Ascending aorta (tissue), 2 donors: ENCODE results near the gene DNAJC17. TPM values are rescaled to one million over a fixed set of nuclear protein-coding genes. Genes with fewer than 3 reads are reported as not detected.

Experiments
- DNase-seq, 2 donors: peaks; one replicate each; pipeline ENCODE4 v3.0.0-alpha.2; 2019; ENCODE audit warnings: low spot score in 2 of 2
- H3K27ac ChIP-seq, 2 donors: fragments of 200-600 bp; sonication (generic); one replicate each; pipeline ENCODE4 v1.5.1; 2016 to 2017; ENCODE audit warnings: mild to moderate bottlenecking in 1 of 2
- H3K27me3 ChIP-seq: fragments of 200-600 bp; sonication (generic); one replicate; pipeline ENCODE4 v1.5.1; 2017
- H3K36me3 ChIP-seq, 2 donors: fragments of 200-600 bp; sonication (generic); one replicate each; pipeline ENCODE4 v1.5.1; 2016
- H3K4me1 ChIP-seq, 2 donors: fragments of 200-600 bp; sonication (generic); one replicate each; pipeline ENCODE4 v1.5.1; 2016 to 2017; ENCODE audit warnings: mild to moderate bottlenecking in 1 of 2
- H3K4me3 ChIP-seq, 2 donors: fragments of 200-600 bp; sonication (generic); one replicate each; pipeline ENCODE4 v1.5.1; 2016 to 2017; ENCODE audit warnings: mild to moderate bottlenecking in 1 of 2
- H3K9me3 ChIP-seq, 2 donors: fragments of 200-600 bp; sonication (generic); one replicate each; pipeline ENCODE4 v1.5.1; 2016
- CTCF ChIP-seq, 3 experiments: fragments of 200-600 bp in 2 of 3; fragments of 450-650 bp in 1 of 3; sonication (generic) in 2 of 3; IDR thresholded peaks; one replicate each; pipeline ENCODE4 v1.5.1; 2016 to 2019; ENCODE audit warnings: antibody characterized with exemption in 3 of 3, mild to moderate bottlenecking in 1 of 3, moderate library complexity in 1 of 3
- intact Hi-C: fragments of 100-400 bp; cut with DNase I; formaldehyde crosslinking; loops from one replicate; pipeline ENCODE4 v1.15.1; 2023
- total RNA-seq: library from RNA; depleted of rRNA; stranded (reverse); fragments of >200 nt; gene quantifications from one replicate; pipeline ENCODE4 v1.1.0, GENCODE V29; 2016

Gene DNAJC17
- total RNA-seq, 1 donor from 2014 or later = 26.2 TPM

DNA sequence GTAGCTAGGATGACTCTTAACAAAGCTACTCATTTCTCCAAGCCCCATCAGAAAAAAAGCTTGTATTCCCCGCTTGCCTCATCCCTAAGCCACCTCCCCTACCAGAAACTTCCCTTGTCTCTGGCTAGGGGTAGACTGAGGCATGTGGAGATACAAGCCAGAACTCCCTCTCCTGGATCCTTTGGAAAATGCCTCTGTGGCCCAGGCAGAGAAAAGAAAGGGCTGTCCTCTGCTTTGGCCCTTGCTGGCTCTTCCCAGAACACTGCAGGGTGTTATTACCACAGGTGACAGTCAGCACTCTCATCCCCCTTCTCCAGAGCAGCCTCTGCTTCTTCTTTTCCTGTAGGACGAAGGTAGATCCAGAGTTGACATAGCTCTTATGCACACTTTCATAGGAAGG is 67.4 kb downstream of the DNAJC17 start:
- TF ChIP-seq CTCF (IDR thresholded peaks at IDR 0.05) = no peak
- no peaks in the 10 kb centered on the region for H3K4me1 ChIP-seq
- H3K4me3 ChIP-seq = no peak overlapping the region
- DNase-seq = no peak
- no peaks in the 10 kb centered on the region for H3K9me3 ChIP-seq
- H3K27me3 ChIP-seq = no peaks in the 10 kb centered on the region
- intact Hi-C loops = no loop called here
- H3K27ac ChIP-seq = no peak overlapping the region
- H3K36me3 ChIP-seq = peaks cover 71 to 87% of the 10 kb centered on the region in 2 donors

DNA sequence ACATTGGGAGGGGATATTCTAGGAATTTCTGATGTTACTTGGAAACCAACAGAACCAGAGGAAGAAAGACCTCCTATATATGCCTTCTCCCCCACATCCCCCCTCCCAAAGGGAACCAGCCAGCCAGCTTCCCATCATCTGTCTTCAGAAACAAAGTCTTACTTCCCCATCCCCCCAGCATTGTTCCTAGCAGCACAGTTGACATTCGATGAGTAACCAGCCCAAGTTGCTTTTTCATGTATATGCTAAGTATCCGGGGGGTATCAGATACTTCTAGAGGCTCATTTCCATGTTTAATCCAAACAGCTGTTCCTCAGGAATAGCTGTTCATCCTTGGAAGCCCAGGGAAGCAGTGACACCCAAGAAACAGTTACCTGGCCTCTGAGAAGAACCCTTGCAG is 68.2 kb downstream of the DNAJC17 start:
- H3K27ac ChIP-seq = no peak overlapping the region
- H3K9me3 ChIP-seq = no peaks in the 10 kb centered on the region
- H3K4me3 ChIP-seq = no peak overlapping the region
- TF ChIP-seq CTCF (IDR thresholded peaks at IDR 0.05) = no peak
- H3K27me3 ChIP-seq = no peaks in the 10 kb centered on the region
- intact Hi-C loops = no loop called here
- no peak for DNase-seq
- no peaks in the 10 kb centered on the region for H3K4me1 ChIP-seq
- peaks cover 65 to 87% of the 10 kb centered on the region in 2 donors for H3K36me3 ChIP-seq

DNA sequence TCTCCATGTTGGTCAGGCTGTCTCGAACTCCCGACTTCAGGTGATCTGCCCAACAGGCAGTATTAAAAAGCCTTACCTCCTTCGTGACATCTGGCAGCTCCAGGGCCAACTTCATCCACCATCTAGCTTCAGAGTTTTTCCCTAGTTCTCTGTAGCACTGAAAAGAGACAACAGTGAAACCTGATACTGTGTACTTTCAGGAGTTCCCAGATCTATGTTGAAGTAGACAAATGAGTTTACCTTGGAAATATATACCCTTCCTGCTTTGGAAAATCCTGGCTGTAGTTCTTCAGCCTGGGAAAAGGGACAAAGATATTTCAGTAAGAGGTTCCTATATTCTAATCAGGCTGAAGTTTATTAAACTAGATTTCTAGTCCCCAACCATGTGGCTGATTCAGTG is 70.2 kb downstream of the DNAJC17 start:
- intact Hi-C loops = no loop called here
- DNase-seq = no peak

DNA sequence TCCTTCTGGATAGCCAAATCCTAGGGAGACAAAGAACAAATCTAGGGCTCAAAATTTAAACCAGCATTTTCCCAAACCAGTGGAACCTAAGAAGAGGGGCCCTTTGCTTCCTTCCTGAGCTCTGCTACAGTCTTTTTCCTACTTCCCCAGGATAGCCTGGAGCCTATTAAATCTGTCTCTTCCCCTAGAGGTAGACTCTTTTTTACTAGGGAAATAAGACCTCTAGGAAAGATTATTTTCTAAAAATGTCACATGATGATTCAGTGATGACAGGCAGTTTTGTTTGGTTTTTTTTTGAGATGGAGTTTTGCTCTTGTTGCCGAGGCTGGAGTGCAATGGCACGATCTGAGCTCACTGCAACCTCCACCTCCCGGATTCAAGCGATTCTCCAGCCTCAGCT is 70.7 kb downstream of the DNAJC17 start:
- Histone ChIP-seq H3K27ac (no peak overlapping the region), H3K27me3 (no peaks in the 10 kb centered on the region), H3K9me3 (no peaks in the 10 kb centered on the region), H3K36me3 (peaks cover 51 to 81% of the 10 kb centered on the region in 2 donors), H3K4me1 (no peaks in the 10 kb centered on the region), H3K4me3 (no peak overlapping the region)
- intact Hi-C loops = no loop called here
- DNase-seq = no peak
- TF ChIP-seq CTCF (IDR thresholded peaks at IDR 0.05) = no peak

More for the DNA sequence above, 70.2 kb downstream of the DNAJC17 start:
- Histone ChIP-seq H3K36me3 (peaks cover 53 to 82% of the 10 kb centered on the region in 2 donors), H3K9me3 (no peaks in the 10 kb centered on the region), H3K27ac (no peak overlapping the region), H3K4me1 (no peaks in the 10 kb centered on the region), H3K4me3 (no peak overlapping the region), H3K27me3 (no peaks in the 10 kb centered on the region)
- no peak for TF ChIP-seq CTCF (IDR thresholded peaks at IDR 0.05)

DNA sequence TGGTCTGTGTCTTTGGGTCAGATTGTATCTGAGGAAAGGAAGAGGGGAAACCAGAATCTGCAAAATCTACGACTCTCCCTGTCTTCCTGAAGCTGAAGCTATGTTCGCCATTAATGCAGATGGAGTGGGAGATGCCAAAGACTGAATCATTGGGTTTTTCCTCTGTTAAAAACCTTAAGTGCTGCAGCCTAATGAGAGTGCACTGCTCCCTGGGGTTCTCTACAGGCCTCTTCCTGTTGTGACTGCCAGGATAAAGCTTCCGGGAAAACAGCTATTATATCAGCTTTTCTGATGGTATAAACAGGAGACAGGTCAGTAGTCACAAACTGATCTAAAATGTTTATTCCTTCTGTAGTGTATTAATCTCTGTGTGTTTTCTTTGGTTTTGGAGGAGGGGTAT is 76.2 kb downstream of the DNAJC17 start:
- no peaks in the 10 kb centered on the region for H3K9me3 ChIP-seq
- no peak overlapping the region for H3K27ac ChIP-seq
- H3K36me3 ChIP-seq = peaks cover 2 to 34% of the 10 kb centered on the region in 2 donors
- DNase-seq = no peak
- H3K4me3 ChIP-seq = no peak overlapping the region
- no peaks in the 10 kb centered on the region for H3K27me3 ChIP-seq
- intact Hi-C loops = no loop called here
- H3K4me1 ChIP-seq = no peaks in the 10 kb centered on the region
- no peak for TF ChIP-seq CTCF (IDR thresholded peaks at IDR 0.05)

- Histone ChIP-seq H3K4me1 (no peaks in the 10 kb centered on the region), H3K27ac (no peak overlapping the region), H3K27me3 (no peaks in the 10 kb centered on the region), H3K36me3 (no peaks in the 10 kb centered on the region), H3K9me3 (no peaks in the 10 kb centered on the region), H3K4me3 (no peak overlapping the region)
- no peak for DNase-seq
- no peak for TF ChIP-seq CTCF (IDR thresholded peaks at IDR 0.05)
- intact Hi-C loops = no loop called here
These were observed 83.4 kb downstream of the DNAJC17 start for GRCh38 chr15:40723919-40724318.
